Stomach smooth muscle (tissue), 2 donors: ENCODE results near the gene SPPL2A.
"Not testable (repeated sequence)": the region's sequence is repeated elsewhere in the genome, so short reads cannot be mapped to it uniquely, and the experiment has no call there.

Source experiments
- H3K27ac ChIP-seq: one replicate; pipeline ENCODE4 v1.7.0; 2013; ENCODE audit warnings: mild to moderate bottlenecking, low read length, inconsistent platforms
- H3K27me3 ChIP-seq, 2 donors: one replicate each; pipeline ENCODE4 v1.7.0; 2013; ENCODE audit warnings: low read length in 2 of 2; ENCODE audit not compliant: insufficient read depth in 2 of 2, control insufficient read depth in 1 of 2
- H3K36me3 ChIP-seq, 2 donors: one replicate each; pipeline ENCODE4 v1.7.0; 2013; ENCODE audit warnings: low read length in 2 of 2; ENCODE audit not compliant: control insufficient read depth in 2 of 2, insufficient read depth in 2 of 2
- H3K4me1 ChIP-seq: one replicate; pipeline ENCODE4 v1.7.0; 2013; ENCODE audit warnings: low read length; ENCODE audit not compliant: control insufficient read depth, insufficient read depth
- H3K4me3 ChIP-seq, 2 donors: one replicate each; pipeline ENCODE4 v1.7.0; 2013; ENCODE audit warnings: low read length in 2 of 2
- H3K9ac ChIP-seq, 2 donors: one replicate each; pipeline ENCODE4 v1.7.0; 2013; ENCODE audit warnings: low read length in 2 of 2, mild to moderate bottlenecking in 1 of 2
- H3K9me3 ChIP-seq, 2 donors: one replicate each; pipeline ENCODE4 v1.7.0; 2013; ENCODE audit warnings: low read length in 2 of 2; ENCODE audit not compliant: control insufficient read depth in 2 of 2
- donor health status: healthy.
- donor health status: Pancreatic carcinoma.

The SPPL2A gene

GRCh38 chr15:50765195-50765967 is at the start of gene SPPL2A:
Gene SPPL2A (minus strand): TSS chr15:50765706. CDS start chr15:50765533, 173 bp downstream.
- H3K9me3 ChIP-seq, result no peaks in the 10 kb centered on the region
- H3K27me3 ChIP-seq, result no peaks in the 10 kb centered on the region
- peaks cover 18% of the 10 kb centered on the region for H3K4me1 ChIP-seq
- H3K36me3 ChIP-seq, result no peaks in the 10 kb centered on the region
- peak within 1 kb of the TSS; percentile 79 for H3K27ac ChIP-seq
- peak within 1 kb of the TSS; percentile 91 to 96 for H3K9ac ChIP-seq
- peak within 1 kb of the TSS; percentile 84 to 89 for H3K4me3 ChIP-seq

- Histone ChIP-seq H3K36me3 (no peaks in the 10 kb centered on the region), H3K9me3 (no peaks in the 10 kb centered on the region), H3K4me3 (no peak overlapping the region), H3K27ac (no peak overlapping the region), H3K9ac (no peak overlapping the region), H3K27me3 (no peaks in the 10 kb centered on the region), H3K4me1 (no peaks in the 10 kb centered on the region)
Measured at GRCh38 chr15:50814634-50815033, 49.1 kb upstream of the SPPL2A start.

DNA sequence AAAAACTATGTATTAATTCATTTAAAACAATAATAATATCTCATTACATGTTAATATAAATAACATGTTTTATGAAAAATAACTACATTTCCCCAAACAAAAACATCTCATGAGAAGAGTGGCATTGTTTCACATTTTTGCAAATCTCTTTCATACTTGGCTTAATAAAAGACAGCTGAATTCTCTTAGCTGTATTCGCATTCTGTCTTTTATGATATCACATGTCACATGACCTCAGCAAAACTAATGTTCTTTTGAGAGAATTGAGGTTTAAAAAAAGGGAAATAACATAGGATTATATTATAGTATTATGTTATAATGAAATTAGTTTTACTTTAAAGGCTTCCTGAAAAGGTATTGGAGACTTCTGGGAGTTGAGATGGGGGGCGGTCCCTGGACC is 48.4 kb upstream of the SPPL2A start:
- H3K9ac ChIP-seq, result no peak overlapping the region
- no peaks in the 10 kb centered on the region for H3K9me3 ChIP-seq
- H3K27me3 ChIP-seq, result no peaks in the 10 kb centered on the region
- H3K4me3 ChIP-seq, result no peak overlapping the region
- no peaks in the 10 kb centered on the region for H3K36me3 ChIP-seq
- H3K4me1 ChIP-seq, result no peaks in the 10 kb centered on the region
- H3K27ac ChIP-seq, result no peak overlapping the region

- Histone ChIP-seq H3K9me3 (no peaks in the 10 kb centered on the region), H3K9ac (no peak overlapping the region), H3K36me3 (no peaks in the 10 kb centered on the region), H3K27me3 (no peaks in the 10 kb centered on the region), H3K4me1 (no peaks in the 10 kb centered on the region), H3K4me3 (no peak overlapping the region), H3K27ac (no peak overlapping the region)
Measured at GRCh38 chr15:50813089-50813488, 47.6 kb upstream of the SPPL2A start.

DNA sequence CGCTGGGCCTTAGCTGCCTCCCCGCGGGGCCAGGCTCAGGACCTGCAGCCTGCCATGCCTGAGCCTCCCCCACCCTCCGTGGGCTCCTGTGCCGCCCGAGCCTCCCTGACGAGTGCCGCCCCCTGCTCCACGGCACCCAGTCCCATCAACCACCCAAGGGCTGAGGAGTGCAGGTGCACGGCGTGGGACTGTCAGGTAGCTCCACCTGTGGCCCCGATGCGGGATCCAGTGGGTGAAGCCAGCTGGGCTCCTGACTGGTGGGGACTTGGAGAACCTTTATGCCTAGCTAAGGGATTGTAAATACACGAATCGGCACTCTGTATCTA is 46.6 kb upstream of the SPPL2A start:
- not testable (repeated sequence) for H3K9ac ChIP-seq, H3K27ac ChIP-seq, H3K27me3 ChIP-seq, H3K4me1 ChIP-seq, H3K9me3 ChIP-seq, H3K36me3 ChIP-seq, H3K4me3 ChIP-seq

GRCh38 chr15:50811461-50812180 is 46.1 kb upstream of the SPPL2A start:
- H3K9me3 ChIP-seq, H3K4me3 ChIP-seq, H3K9ac ChIP-seq, H3K27ac ChIP-seq, H3K4me1 ChIP-seq, H3K36me3 ChIP-seq, H3K27me3 ChIP-seq: not testable (repeated sequence)

DNA sequence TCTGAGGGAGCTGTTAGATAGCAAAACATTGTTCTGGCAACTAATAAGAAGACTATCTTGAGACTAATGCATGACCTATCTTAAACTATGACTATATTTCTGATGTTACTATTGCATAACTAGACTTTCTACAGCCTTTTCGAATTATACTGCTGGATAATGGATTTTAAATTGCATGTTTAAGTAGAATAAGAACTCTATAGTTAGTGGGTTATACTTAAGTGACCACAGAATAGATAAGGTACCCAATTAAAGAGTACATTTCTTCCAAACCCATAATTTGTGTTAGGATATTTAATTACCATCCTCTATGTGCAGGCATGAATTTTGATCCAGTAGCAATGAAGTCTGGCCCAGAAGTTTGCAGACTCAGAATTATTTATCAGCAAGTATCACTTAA is 44.6 kb upstream of the SPPL2A start:
- no peaks in the 10 kb centered on the region for H3K4me1 ChIP-seq
- H3K9me3 ChIP-seq, result no peaks in the 10 kb centered on the region
- H3K36me3 ChIP-seq, result no peaks in the 10 kb centered on the region
- no peak overlapping the region for H3K27ac ChIP-seq
- H3K4me3 ChIP-seq, result no peak overlapping the region
- H3K9ac ChIP-seq, result no peak overlapping the region
- H3K27me3 ChIP-seq, result no peaks in the 10 kb centered on the region

DNA sequence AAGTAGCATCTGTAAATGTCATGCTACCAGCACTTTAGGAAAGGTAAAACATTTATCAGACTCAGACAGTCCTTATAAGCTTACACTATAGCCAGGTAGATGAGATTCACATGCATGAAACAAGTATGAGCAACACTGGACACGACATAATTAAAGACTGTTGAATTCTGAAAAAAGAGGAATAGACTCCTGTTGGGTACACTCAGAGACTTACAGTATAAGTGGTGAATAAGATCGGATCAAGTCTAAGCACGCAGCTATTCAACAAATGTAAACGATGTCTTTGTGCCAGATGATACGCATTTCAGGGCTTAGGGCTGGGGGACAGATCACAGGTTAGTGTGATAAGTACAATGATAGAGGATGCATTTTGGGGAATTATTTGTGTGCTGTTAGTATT is 43.2 kb upstream of the SPPL2A start:
- no peak overlapping the region for H3K27ac ChIP-seq
- no peak overlapping the region for H3K9ac ChIP-seq
- no peaks in the 10 kb centered on the region for H3K27me3 ChIP-seq
- H3K4me3 ChIP-seq, result no peak overlapping the region
- H3K4me1 ChIP-seq, result no peaks in the 10 kb centered on the region
- H3K36me3 ChIP-seq, result no peaks in the 10 kb centered on the region
- no peaks in the 10 kb centered on the region for H3K9me3 ChIP-seq

GRCh38 chr15:50803479-50804180 is 38.1 kb upstream of the SPPL2A start:
- no peaks in the 10 kb centered on the region for H3K9me3 ChIP-seq
- no peak overlapping the region for H3K4me3 ChIP-seq
- H3K4me1 ChIP-seq, result no peaks in the 10 kb centered on the region
- no peak overlapping the region for H3K27ac ChIP-seq
- H3K9ac ChIP-seq, result no peak overlapping the region
- no peaks in the 10 kb centered on the region for H3K27me3 ChIP-seq
- no peaks in the 10 kb centered on the region for H3K36me3 ChIP-seq

DNA sequence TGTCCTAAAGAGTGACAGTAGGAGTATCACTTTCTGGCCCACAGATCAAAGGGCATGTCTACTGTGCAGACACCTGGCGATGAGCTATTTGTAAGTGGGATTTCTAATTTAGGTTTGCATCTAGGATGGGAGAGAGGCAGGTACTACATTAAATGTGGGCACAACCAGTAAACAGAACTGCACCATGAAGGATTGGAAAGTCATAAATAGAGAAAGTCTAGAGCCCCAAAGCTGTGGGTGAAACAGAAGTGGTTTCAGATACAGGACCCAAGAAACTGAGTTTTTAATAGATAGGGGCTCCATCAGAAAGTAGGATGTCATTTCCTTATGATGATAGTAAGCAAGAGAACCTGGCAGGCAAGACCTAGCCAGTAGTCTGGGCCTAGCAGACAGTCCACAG is 35.2 kb upstream of the SPPL2A start:
- Histone ChIP-seq H3K4me1 (no peaks in the 10 kb centered on the region), H3K27me3 (no peaks in the 10 kb centered on the region), H3K9me3 (no peaks in the 10 kb centered on the region), H3K9ac (no peak overlapping the region), H3K27ac (no peak overlapping the region), H3K36me3 (no peaks in the 10 kb centered on the region), H3K4me3 (no peak overlapping the region)

- H3K27ac ChIP-seq, result no peak overlapping the region
- no peaks in the 10 kb centered on the region for H3K27me3 ChIP-seq
- no peak overlapping the region for H3K4me3 ChIP-seq
- H3K9ac ChIP-seq, result no peak overlapping the region
- no peaks in the 10 kb centered on the region for H3K9me3 ChIP-seq
- H3K36me3 ChIP-seq, result no peaks in the 10 kb centered on the region
- no peaks in the 10 kb centered on the region for H3K4me1 ChIP-seq
Measured at GRCh38 chr15:50798684-50799083, 33.2 kb upstream of the SPPL2A start.
